ENCODE data around the gene CTNND2. TPM values are rescaled to one million over a fixed set of nuclear protein-coding genes. Genes with fewer than 3 reads are reported as not detected.

Gene CTNND2
- total and polyA plus RNA-seq, 10 of the 15 experiments (the other 5 are each of a cell fraction or from before 2014, with no cell fraction given), result 0.02 to 0.16 (median 0.04) TPM; not detected in 7

GRCh38 chr5:11311731-11312130 is 592.5 kb downstream of the CTNND2 start (continued):
- no peak for TF ChIP-seq SUPT20H (IDR thresholded peaks at IDR 0.05; ENCODE audit: borderline replicate concordance, control insufficient read depth, low read depth, low read length)
- no peak for TF ChIP-seq TCF7 (IDR thresholded peaks at IDR 0.05; ENCODE audit: borderline replicate concordance)
- no peak for TF ChIP-seq JUNB (IDR thresholded peaks at IDR 0.05)
- TF ChIP-seq ZNF384 (IDR thresholded peaks at IDR 0.05; ENCODE audit: borderline replicate concordance, low read depth, low read length), result no peak

- no peak for FAIRE-seq
- no peak for ATAC-seq
These were observed 593.0 kb downstream of the CTNND2 start for GRCh38 chr5:11311272-11311671.

More at GRCh38 chr5:11311272-11311671, 593.0 kb downstream of the CTNND2 start:
- Histone ChIP-seq H3K9me3 (replicated peaks; ENCODE audit: control insufficient read depth, insufficient read depth, low read length) (no peaks in the 10 kb centered on the region), H3K4me3 (no peak overlapping the region), H3K9ac (ENCODE audit: control insufficient read depth, insufficient read depth, low read length) (no peak overlapping the region), H3K36me3 (ENCODE audit: control insufficient read depth in 2 of 2, insufficient read depth in 2 of 2, low read length in 1 of 2) (no peaks in the 10 kb centered on the region), H3K27me3 (replicated peaks in 1 of 2; ENCODE audit: control insufficient read depth in 2 of 2, insufficient read depth in 2 of 2, low read length in 1 of 2) (no peaks in the 10 kb centered on the region), H4K20me1 (ENCODE audit: control insufficient read depth, insufficient read depth) (no peaks in the 10 kb centered on the region), H3K79me2 (ENCODE audit: control insufficient read depth, insufficient read depth, low read length) (no peaks in the 10 kb centered on the region), H3K27ac (ENCODE audit: control insufficient read depth, insufficient read depth) (no peak overlapping the region), H3K4me1 (ENCODE audit: control insufficient read depth, insufficient read depth, low read length) (no peaks in the 10 kb centered on the region), H2AFZ (ENCODE audit: control insufficient read depth, low read depth, low read length) (no peak overlapping the region), H3K4me2 (ENCODE audit: control insufficient read depth, insufficient read depth) (no peak overlapping the region)
- TF ChIP-seq BMI1 (IDR thresholded peaks at IDR 0.05; ENCODE audit: borderline replicate concordance) (no peak), CUX1 (IDR thresholded peaks at IDR 0.05; ENCODE audit: insufficient replicate concordance, low read depth, low read length) (no peak), POLR2A (IDR thresholded peaks at IDR 0.05; ENCODE audit: low read depth, low read length) (no peak), PAX8 (IDR thresholded peaks at IDR 0.05) (no peak), SKIL (IDR thresholded peaks at IDR 0.05; ENCODE audit: low read depth, poor library complexity, severe bottlenecking) (no peak), FOXK2 (IDR thresholded peaks at IDR 0.05) (no peak), IKZF1 (conservative IDR thresholded peaks at IDR 0.05) (no peak), SMC3 (IDR thresholded peaks at IDR 0.05; ENCODE audit: borderline replicate concordance, low read length) (no peak), CBFB (IDR thresholded peaks at IDR 0.05; ENCODE audit: low read depth) (no peak)
- BruUV-seq (replicated peaks), result no TSS peak
- RAD21 ChIA-PET (ENCODE audit: unreplicated experiment), result no interaction called here
- no peak for DNase-seq (ENCODE audit: low read depth, low spot score)
- 0% methylated on average over 1 of the region's 1 CpG for WGBS (ENCODE audit: insufficient coverage, insufficient replicate concordance, low lambda C conversion rate, missing lambda C conversion rate)
- in situ Hi-C loops (cut with MboI) (no loop called here), intact Hi-C loops (cut with micrococcal nuclease; ENCODE audit: unreplicated experiment) (no loop called here)
- CTCF ChIA-PET, result no interaction called here
- POLR2A ChIA-PET, result no interaction called here
- SMC1A ChIA-PET (ENCODE audit: uncharacterized antibody, unreplicated experiment), result no interaction called here

Data from GM12878 (cell line).